Fibroblast of lung (primary cell): ENCODE data around the gene RSPH9. TPM values are rescaled to one million over a fixed set of nuclear protein-coding genes. Genes with fewer than 3 reads are reported as not detected.

ENCODE experiments used
- DNase-seq, 2 donors: peaks; one replicate each; pipeline versions ENCODE4 v3.0.0 to v3.0.0-alpha.2; 2010; ENCODE audit warnings: low read depth in 2 of 2
- H2AFZ ChIP-seq: 2 replicates; pipeline ENCODE4 v1.5.1; 2012; ENCODE audit warnings: low read length, control low read depth, inconsistent platforms
- H3K27ac ChIP-seq: 2 replicates; pipeline ENCODE4 v1.5.1; 2011; ENCODE audit warnings: low read length, control low read depth; ENCODE audit not compliant: insufficient read depth
- H3K27me3 ChIP-seq: 2 replicates; pipeline ENCODE4 v1.5.1; 2011; ENCODE audit warnings: mild to moderate bottlenecking, low read length; ENCODE audit not compliant: control insufficient read depth, insufficient read depth
- H3K36me3 ChIP-seq: 2 replicates; pipeline ENCODE4 v1.5.1; 2011; ENCODE audit warnings: low read length; ENCODE audit not compliant: control insufficient read depth, insufficient read depth
- H3K4me1 ChIP-seq: 2 replicates; pipeline ENCODE4 v1.5.1; 2011; ENCODE audit warnings: low read length; ENCODE audit not compliant: control insufficient read depth, insufficient read depth; ENCODE audit errors: extremely low read depth
- H3K4me2 ChIP-seq: 2 replicates; pipeline ENCODE4 v1.5.1; 2011; ENCODE audit warnings: low read length, control low read depth; ENCODE audit not compliant: insufficient read depth; ENCODE audit errors: extremely low read depth
- H3K4me3 ChIP-seq, 4 experiments: fragments of 200-600 bp in 1 of 4; sonication (generic) in 1 of 4; replicated peaks in 1 of 4; 2 replicates each; pipeline ENCODE4 v1.5.1; 2011 to 2016; ENCODE audit warnings: low read length in 4 of 4, low read depth in 3 of 4, mild to moderate bottlenecking in 3 of 4, control low read depth in 2 of 4, inconsistent platforms in 1 of 4, mixed read lengths in 1 of 4; ENCODE audit not compliant: insufficient read depth in 1 of 4; ENCODE audit errors: control extremely low read depth in 1 of 4
- H3K79me2 ChIP-seq: 2 replicates; pipeline ENCODE4 v1.5.1; 2012; ENCODE audit warnings: mild to moderate bottlenecking, low read length, inconsistent platforms; ENCODE audit not compliant: control insufficient read depth, insufficient read depth
- H3K9ac ChIP-seq: 2 replicates; pipeline ENCODE4 v1.5.1; 2011; ENCODE audit warnings: mild to moderate bottlenecking, low read length, control low read depth; ENCODE audit not compliant: insufficient read depth
- H3K9me3 ChIP-seq: 2 replicates; pipeline ENCODE4 v1.5.1; 2012; ENCODE audit warnings: low read depth, low read length; ENCODE audit not compliant: control insufficient read depth, insufficient read depth
- H4K20me1 ChIP-seq: 2 replicates; pipeline ENCODE4 v1.5.1; 2011; ENCODE audit warnings: low read length; ENCODE audit not compliant: control insufficient read depth, insufficient read depth; ENCODE audit errors: extremely low read depth
- EZH2 ChIP-seq: IDR thresholded peaks from 2 replicates; pipeline ENCODE4 v1.5.1; 2012; ENCODE audit warnings: low read length, control low read depth, mild to moderate bottlenecking; ENCODE audit errors: missing control alignments
- polyA plus RNA-seq, 2 donors: library from polyadenylated mRNA; depleted of rRNA in 1 of 2; stranded (reverse) in 1 of 2; unstranded in 1 of 2; fragments of >200 nt; gene quantifications; 2 replicates each; pipeline ENCODE4 v1.2.1, GENCODE V29; 2011 to 2012; ENCODE audit warnings: missing spikeins in 1 of 2
- total RNA-seq: library from RNA; depleted of rRNA; stranded (reverse); fragments of >200 nt; gene quantifications from 2 replicates; pipeline ENCODE4 v1.2.1, GENCODE V29; 2014
- TF ChIP-seq, protein P1 (sequence below), 2 donors: IDR thresholded peaks in 1 of 2; conservative IDR thresholded peaks in 1 of 2; 1 replicate in 1 of 2; 2 replicates in 1 of 2; pipeline ENCODE4 v1.5.1; 2011 to 2012; ENCODE audit warnings: low read length in 2 of 2, control low read depth in 1 of 2, inconsistent platforms in 1 of 2, low read depth in 1 of 2, mild to moderate bottlenecking in 1 of 2

The RSPH9 gene
- total and polyA plus RNA-seq, 2 donors (not counting 1 experiment from before 2014, with no cell fraction given) = 0.87 to 1.7 TPM

DNA sequence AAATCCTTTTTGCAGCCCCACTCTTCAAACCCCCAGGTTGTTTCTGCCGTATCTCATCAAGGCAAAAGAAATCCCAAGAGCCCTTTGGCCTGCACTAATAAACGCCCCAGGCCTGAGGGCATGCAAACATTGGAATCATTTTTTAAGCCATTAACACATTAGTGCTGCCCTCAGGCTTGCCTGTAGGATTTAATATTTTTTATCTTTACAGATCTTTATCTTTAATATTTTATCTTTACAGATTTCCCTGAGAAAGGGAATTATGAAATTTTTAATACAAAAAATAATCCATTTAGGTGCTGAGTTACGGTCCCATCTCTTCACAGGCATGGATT is 30.5 kb upstream of the RSPH9 start:
- no peaks in the 10 kb centered on the region for H3K27me3 ChIP-seq
- H2AFZ ChIP-seq = no peak overlapping the region
- H3K4me2 ChIP-seq = no peak overlapping the region
- H3K4me3 ChIP-seq = no peak overlapping the region
- H3K4me1 ChIP-seq = no peaks in the 10 kb centered on the region
- no peaks in the 10 kb centered on the region for H3K9me3 ChIP-seq
- H3K9ac ChIP-seq = no peak overlapping the region
- H3K79me2 ChIP-seq = no peaks in the 10 kb centered on the region
- TF ChIP-seq, protein P1, sequence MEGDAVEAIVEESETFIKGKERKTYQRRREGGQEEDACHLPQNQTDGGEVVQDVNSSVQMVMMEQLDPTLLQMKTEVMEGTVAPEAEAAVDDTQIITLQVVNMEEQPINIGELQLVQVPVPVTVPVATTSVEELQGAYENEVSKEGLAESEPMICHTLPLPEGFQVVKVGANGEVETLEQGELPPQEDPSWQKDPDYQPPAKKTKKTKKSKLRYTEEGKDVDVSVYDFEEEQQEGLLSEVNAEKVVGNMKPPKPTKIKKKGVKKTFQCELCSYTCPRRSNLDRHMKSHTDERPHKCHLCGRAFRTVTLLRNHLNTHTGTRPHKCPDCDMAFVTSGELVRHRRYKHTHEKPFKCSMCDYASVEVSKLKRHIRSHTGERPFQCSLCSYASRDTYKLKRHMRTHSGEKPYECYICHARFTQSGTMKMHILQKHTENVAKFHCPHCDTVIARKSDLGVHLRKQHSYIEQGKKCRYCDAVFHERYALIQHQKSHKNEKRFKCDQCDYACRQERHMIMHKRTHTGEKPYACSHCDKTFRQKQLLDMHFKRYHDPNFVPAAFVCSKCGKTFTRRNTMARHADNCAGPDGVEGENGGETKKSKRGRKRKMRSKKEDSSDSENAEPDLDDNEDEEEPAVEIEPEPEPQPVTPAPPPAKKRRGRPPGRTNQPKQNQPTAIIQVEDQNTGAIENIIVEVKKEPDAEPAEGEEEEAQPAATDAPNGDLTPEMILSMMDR (conservative IDR thresholded peaks at IDR 0.05 in 1 of 2, IDR thresholded peaks at IDR 0.05 in 1 of 2; ENCODE audit: low read depth in 1 of 2, low read length in 2 of 2) = no peak
- TF ChIP-seq EZH2 = no peak
- no peaks in the 10 kb centered on the region for H4K20me1 ChIP-seq
- DNase-seq = no peak
- no peak overlapping the region for H3K27ac ChIP-seq
- peaks cover 9% of the 10 kb centered on the region for H3K36me3 ChIP-seq

DNA sequence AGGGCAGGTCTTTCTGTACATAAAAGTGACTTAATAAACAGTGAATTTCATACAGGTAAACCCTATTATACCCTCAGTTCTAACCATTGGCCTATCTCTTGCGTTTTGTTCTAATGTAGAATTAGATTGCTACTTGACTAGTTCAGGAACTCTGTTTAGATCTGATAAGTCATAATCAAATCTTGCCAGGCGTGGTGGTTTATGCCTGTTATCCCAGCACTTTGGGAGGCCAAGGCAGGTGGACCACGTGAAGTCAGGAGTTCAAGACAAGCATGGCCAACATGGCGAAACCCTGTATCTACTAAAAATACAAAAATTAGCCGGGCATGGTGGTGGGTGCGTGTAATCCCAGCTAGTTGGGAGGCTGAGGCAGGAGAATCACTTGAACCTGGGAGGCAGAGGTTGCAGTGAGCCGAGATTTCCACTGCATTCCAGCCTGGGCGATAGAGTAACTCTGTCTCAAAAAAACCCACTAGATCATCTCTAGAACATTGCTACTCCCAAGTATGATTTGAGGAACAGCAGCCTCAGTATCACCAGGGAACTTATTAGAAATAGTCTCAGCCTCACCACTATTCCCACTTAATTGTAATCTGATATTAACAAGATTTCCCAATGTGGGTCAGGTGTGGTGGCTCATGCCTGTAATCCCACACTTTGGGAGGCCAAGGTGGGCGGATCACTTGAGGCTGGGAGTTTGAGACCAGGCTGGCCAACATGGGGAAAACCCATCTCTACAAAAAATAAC is 27.9 kb upstream of the RSPH9 start:
- no peaks in the 10 kb centered on the region for H3K4me1 ChIP-seq
- H3K27me3 ChIP-seq = no peaks in the 10 kb centered on the region
- DNase-seq = no peak
- no peak overlapping the region for H2AFZ ChIP-seq
- H3K4me3 ChIP-seq = no peak overlapping the region
- H3K9ac ChIP-seq = no peak overlapping the region
- H3K9me3 ChIP-seq = no peaks in the 10 kb centered on the region
- no peaks in the 10 kb centered on the region for H4K20me1 ChIP-seq
- TF ChIP-seq, protein P1 (conservative IDR thresholded peaks at IDR 0.05 in 1 of 2, IDR thresholded peaks at IDR 0.05 in 1 of 2; ENCODE audit: low read depth in 1 of 2, low read length in 2 of 2) = no peak
- TF ChIP-seq EZH2 = no peak
- H3K4me2 ChIP-seq = no peak overlapping the region
- no peaks in the 10 kb centered on the region for H3K79me2 ChIP-seq
- H3K36me3 ChIP-seq = peaks cover 20% of the 10 kb centered on the region
- H3K27ac ChIP-seq = no peak overlapping the region

DNA sequence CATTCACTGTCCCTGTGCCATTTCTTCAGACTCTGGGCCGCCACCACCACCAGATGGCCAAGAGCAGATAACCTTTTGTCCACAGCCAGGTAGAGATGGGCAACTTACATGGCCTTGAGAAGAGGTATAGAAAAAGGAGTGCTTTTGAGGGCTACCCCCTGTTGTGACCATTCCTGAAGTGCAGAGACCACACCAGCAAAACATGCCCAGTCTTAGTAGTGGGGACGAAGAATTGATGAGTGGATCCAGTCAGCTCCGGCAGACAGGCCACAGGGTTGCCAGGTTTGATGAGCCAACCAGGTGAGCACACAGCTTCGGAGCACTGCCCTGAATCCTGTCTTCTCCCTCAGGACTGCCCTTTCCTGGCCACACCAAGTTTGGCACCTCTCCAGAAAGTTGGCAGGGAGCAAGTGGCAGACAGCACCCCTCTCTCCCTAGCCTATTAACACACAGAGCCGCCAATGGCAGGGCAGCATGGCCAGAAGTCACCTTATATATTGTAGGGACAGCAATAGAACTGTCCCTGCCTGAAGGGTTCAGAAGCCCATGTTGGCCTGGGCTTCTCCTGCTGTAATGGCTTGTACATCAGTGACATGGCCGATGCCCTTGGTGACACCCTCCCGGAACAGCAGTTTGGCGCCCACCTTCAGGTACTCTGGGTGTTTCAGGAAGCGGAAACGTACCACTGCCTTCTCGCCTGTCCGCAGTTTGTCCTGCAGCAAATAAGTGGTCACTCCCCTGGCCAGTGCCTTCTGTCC is 23.6 kb upstream of the RSPH9 start:
- TF ChIP-seq, protein P1 (conservative IDR thresholded peaks at IDR 0.05 in 1 of 2, IDR thresholded peaks at IDR 0.05 in 1 of 2; ENCODE audit: low read depth in 1 of 2, low read length in 2 of 2) = no peak
- no peak for TF ChIP-seq EZH2

More for the DNA sequence above, 23.6 kb upstream of the RSPH9 start:
- H3K9ac ChIP-seq = no peak overlapping the region
- H3K4me2 ChIP-seq = no peak overlapping the region
- H2AFZ ChIP-seq = no peak overlapping the region
- H3K4me1 ChIP-seq = no peaks in the 10 kb centered on the region
- no peaks in the 10 kb centered on the region for H3K9me3 ChIP-seq
- peaks cover 7% of the 10 kb centered on the region for H3K79me2 ChIP-seq
- no peak overlapping the region for H3K4me3 ChIP-seq
- no peak overlapping the region for H3K27ac ChIP-seq
- no peaks in the 10 kb centered on the region for H4K20me1 ChIP-seq
- H3K36me3 ChIP-seq = peaks cover 42% of the 10 kb centered on the region
- no peaks in the 10 kb centered on the region for H3K27me3 ChIP-seq
- DNase-seq = no peak
